NCI-H524 (cell line): ENCODE data around the gene NEK9.
A peak's percentile ranks its signal among the peaks of the same experiment; 100 is the strongest.
"Not testable (repeated sequence)": the region's sequence is repeated elsewhere in the genome, so short reads cannot be mapped to it uniquely, and the experiment has no call there.

ENCODE experiments used
- DNase-seq, 2 experiments: peaks; one replicate each; lab custom pipeline; 2025; lab: John Stamatoyannopoulos, UW

Gene NEK9

GRCh38 chr14:75107186-75107585 is 19.7 kb downstream of the NEK9 start:
- DNase-seq, result no peak

- DNase-seq, result no peak
These were observed 25.4 kb downstream of the NEK9 start for GRCh38 chr14:75101491-75101890.

GRCh38 chr14:75098682-75099081 is 28.2 kb downstream of the NEK9 start:
- DNase-seq, result no peak

GRCh38 chr14:75098212-75098611 is 28.6 kb downstream of the NEK9 start:
- DNase-seq, result no peak

GRCh38 chr14:75096959-75097358 is 29.9 kb downstream of the NEK9 start:
- DNase-seq, result no peak

- no peak for DNase-seq
These were observed 31.2 kb downstream of the NEK9 start for GRCh38 chr14:75095690-75096089.

- no peak for DNase-seq
These were observed 32.0 kb downstream of the NEK9 start for GRCh38 chr14:75094896-75095295.

- DNase-seq, result no peak
These were observed 34.1 kb downstream of the NEK9 start for GRCh38 chr14:75092698-75093097.

- DNase-seq, result no peak
These were observed 35.6 kb downstream of the NEK9 start for GRCh38 chr14:75091251-75091650.

- no peak for DNase-seq
These were observed 36.5 kb downstream of the NEK9 start for GRCh38 chr14:75090353-75090752.

- DNase-seq, result peak; percentile 64 to 76
These were observed 38.1 kb downstream of the NEK9 start for GRCh38 chr14:75088566-75089373.

GRCh38 chr14:75088153-75088552 is 38.7 kb downstream of the NEK9 start:
- no peak for DNase-seq

GRCh38 chr14:75084513-75084912 is 42.3 kb downstream of the NEK9 start:
- peak; percentile 18 to 61 for DNase-seq

- no peak for DNase-seq
These were observed 43.6 kb downstream of the NEK9 start for GRCh38 chr14:75083271-75083670.

- no peak for DNase-seq
These were observed 45.1 kb downstream of the NEK9 start for GRCh38 chr14:75081660-75082229.

- no peak for DNase-seq
These were observed 47.3 kb downstream of the NEK9 start for GRCh38 chr14:75079521-75079920.

- no peak for DNase-seq
These were observed 49.1 kb downstream of the NEK9 start for GRCh38 chr14:75077794-75078193.

GRCh38 chr14:75070383-75070782 is 56.5 kb downstream of the NEK9 start:
- no peak for DNase-seq

- no peak for DNase-seq
These were observed 57.1 kb downstream of the NEK9 start for GRCh38 chr14:75069811-75070145.

GRCh38 chr14:75069121-75069810 is 57.6 kb downstream of the NEK9 start, which contains the start of gene ZC2HC1C:
ZC2HC1C (plus strand) TSS chr14:75069641; CDS start chr14:75070574, 933 bp downstream.
- DNase-seq, result peak; percentile 73 to 81

- DNase-seq, result peak in 1 of 2 experiments; percentile 36
These were observed 58.3 kb downstream of the NEK9 start for GRCh38 chr14:75068294-75069120.

- DNase-seq, result not testable (repeated sequence)
These were observed 59.1 kb downstream of the NEK9 start for GRCh38 chr14:75067765-75068164.
